Prostate gland (tissue), 2 donors: Measurements from ENCODE around the gene BAG2.

Experiments used
- CTCF ChIP-seq, 4 experiments: fragments of 200-600 bp in 2 of 4; fragments of 450-650 bp in 2 of 4; sonication (generic) in 2 of 4; IDR thresholded peaks; 1 replicate in 3 of 4; 2 replicates in 1 of 4; pipeline ENCODE4 v1.5.1; 2016 to 2019; ENCODE audit warnings: antibody characterized with exemption in 4 of 4, mild to moderate bottlenecking in 2 of 4, moderate library complexity in 2 of 4
- POLR2A ChIP-seq: fragments of 450-650 bp; IDR thresholded peaks from one replicate; pipeline ENCODE4 v1.6.1; 2016; ENCODE audit warnings: antibody characterized with exemption, mild to moderate bottlenecking
- POLR2AphosphoS5 ChIP-seq: sonication (generic); formaldehyde crosslinking; IDR thresholded peaks from one replicate; pipeline ENCODE4 v1.6.1; 2017; ENCODE audit warnings: antibody characterized with exemption

- TF ChIP-seq CTCF (IDR thresholded peaks at IDR 0.05) (no peak), POLR2A (peak; percentile 80), POLR2AphosphoS5 (peak; percentile 88)
Measured at GRCh38 chr6:57221936-57222742, 50.0 kb downstream of the BAG2 start, which contains the start of gene RAB23.
